ENCODE results near the gene DNAJA3.

DNAJA3 gene

DNA sequence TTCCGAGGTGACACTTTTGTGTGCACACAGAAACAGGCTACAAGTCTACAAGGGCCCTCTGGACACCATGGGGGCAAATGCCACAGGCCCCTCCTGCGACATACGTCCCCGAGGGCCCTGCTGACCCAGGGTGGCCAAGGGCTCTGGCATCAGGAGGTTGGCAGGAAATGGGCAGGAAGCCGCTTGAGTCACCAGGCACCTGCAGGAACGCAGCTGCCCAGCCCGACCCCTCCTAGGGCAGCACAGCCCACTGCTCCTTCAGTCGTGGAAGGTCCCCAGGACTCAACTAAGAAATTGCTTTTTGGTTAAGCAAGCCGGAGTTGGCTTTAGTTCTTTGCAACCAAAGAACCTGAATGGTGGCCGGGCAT is 17.4 kb upstream of the DNAJA3 start:
- no peak for DNase-seq

DNA sequence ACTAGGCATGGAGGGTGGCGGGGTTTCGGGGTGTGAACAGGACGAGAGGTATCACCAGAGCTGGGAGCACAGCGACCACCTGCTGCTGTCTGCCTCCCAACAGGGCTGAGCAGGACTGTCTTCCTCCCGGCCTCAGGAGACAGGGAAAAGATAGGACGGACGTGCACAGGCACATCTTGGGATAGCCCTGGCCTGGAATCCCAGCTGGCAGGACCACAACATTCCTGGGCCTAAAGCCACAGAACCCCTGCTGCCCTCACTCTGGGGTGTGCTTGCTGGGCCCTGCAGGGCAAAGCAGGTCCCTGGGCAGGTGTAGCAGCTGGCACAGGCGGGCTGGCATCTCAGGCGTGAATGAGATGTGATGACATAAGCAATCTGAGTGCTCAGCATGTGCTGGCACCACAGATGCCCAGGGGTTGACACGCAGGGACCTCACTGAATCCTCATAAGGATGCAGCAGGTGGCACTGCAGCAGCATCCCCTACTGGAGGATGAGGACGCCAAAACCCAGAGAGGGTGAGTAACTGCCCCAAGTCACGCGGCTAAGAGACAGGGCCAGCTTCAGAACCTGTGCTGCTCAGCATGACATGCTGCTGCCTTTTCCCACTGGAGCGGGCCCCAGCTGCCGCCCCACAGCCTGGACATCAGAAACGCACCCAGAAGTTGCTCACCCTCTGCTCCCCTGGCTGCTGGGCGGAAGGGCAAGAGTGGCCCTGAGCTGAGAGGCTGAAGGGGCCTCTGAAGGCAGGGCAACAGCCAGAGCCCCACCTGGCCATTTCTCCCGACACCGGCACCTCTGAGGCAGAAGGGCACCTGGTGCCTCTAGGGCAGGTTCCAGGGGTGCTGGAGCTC is 16.4 kb upstream of the DNAJA3 start:
- DNase-seq, result no peak

DNA sequence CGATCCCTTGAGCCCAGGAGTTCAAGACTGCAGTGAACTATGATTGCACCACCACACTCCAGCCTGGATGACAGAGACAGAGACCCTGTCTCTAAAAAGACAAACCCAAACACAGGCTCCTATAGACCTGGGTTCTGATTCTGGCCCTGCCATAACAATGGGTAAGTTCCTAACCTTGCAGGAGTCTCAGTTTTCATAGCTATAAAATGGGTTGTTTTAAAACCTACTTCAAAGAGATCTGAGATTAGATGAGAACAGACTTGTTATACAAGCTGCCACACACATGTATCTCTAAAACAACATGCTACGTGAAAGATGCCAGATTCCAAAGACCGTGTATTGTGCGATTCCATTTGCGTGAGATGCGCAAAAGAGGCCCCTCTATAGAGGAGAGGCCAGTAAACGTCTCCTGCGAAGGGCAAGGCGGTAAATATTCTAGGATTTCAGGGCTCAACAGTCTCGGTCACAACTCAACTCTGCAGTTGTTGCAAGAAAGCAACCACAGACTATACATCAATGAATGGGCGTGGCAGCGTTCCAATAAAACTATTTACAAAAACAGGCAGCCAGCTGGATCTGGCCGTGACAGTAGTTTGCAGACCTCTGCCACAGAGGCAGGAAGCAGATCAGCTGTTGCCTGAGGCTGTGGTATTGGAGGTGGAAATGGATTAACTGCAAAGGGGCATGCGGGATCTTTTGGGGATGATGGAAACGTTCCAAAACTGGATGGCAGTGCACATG is 15.2 kb upstream of the DNAJA3 start:
- no peak for DNase-seq

DNA sequence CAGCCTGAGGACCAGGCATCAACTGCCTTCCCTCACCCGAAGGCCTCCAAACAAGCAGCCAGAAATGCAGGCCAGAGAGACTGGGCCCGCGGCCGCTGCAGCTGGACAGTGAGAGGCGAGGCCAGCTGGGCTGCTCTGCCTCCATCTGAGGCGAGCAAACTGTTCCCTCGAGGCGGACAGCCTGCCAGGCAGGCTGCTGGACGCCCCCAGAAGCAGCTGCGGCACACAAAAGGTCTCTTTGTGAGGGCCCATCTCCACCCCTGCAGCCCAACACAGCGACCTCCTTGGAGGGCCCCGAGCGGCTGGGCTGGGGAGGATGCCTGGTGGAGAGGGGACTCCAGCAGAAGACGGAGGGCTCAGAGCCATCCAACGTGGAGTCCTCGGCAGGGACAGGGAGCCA is 14.0 kb upstream of the DNAJA3 start:
- DNase-seq, result no peak

DNA sequence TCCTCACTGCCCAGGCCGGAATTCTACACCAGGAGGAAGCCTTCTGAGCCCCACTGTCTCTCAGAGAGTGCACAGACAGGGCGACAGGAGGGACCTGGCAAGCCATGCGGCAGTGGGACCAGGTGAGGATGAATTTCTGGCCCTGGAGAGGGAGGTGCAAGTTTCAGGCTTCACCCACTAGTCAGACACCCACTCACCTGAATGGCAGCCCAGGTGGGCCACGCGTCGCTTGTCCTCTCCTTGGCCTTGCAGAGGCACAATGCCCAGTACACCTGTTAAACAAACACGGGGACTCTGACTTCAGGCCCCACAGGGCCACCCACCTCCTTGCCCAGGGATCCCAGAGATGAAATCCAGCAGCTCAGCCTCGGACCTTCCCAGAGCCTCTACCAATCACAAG is 13.5 kb upstream of the DNAJA3 start:
- no peak for DNase-seq

DNA sequence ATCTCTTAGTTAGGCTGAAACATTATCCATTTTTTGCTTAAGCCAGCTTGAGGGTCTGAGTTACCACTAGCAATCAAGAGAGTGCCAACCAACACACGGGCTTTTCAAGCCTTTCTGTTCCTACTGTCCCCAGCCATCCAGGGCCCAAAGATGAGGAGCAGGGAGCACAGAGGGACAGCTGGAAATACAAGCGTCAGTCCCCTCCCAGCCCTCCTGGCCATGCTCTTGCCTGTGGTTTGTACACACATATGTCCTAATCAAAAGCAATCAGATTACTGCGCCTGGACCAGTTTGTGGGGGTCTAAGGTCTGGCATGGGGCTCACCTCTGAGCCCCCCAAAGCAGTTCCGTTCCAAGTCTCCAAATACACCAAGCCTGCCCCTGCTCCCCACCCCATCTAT is 12.8 kb upstream of the DNAJA3 start:
- no peak for DNase-seq

DNA sequence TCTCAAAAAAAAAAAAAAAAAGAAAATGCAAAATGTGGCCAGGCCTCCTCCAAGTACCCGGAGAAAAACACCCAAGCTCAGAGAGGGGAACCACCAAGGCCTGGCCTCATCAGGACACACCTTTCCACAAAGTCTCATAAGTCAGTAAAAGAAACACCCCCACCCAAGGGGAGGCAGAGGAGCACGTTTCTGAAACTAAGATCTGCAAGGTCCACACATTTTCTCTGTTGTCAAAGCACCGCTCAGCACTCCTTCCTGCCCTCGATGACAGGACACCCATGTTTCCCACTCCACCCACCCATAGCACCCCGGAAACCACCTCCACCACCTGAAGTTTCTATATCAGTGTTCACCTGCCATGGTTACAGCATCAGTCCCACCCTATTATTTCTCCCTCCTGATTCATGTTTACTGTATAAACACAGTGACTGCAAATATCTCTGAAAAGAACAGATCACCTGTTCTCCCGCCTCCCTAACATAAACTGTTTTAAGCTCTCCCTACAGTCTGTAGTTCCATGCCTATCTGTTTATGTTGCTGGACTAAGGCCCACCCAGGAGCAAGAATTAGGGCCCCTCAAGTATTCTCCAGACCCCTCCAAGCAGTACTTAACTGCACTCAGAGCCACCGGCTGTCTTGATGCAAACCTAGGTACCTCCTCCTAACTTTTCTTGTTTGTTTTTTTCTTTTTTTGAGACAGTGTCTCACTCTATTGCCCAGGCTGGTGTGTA is 11.3 kb upstream of the DNAJA3 start:
- DNase-seq, result no peak

DNA sequence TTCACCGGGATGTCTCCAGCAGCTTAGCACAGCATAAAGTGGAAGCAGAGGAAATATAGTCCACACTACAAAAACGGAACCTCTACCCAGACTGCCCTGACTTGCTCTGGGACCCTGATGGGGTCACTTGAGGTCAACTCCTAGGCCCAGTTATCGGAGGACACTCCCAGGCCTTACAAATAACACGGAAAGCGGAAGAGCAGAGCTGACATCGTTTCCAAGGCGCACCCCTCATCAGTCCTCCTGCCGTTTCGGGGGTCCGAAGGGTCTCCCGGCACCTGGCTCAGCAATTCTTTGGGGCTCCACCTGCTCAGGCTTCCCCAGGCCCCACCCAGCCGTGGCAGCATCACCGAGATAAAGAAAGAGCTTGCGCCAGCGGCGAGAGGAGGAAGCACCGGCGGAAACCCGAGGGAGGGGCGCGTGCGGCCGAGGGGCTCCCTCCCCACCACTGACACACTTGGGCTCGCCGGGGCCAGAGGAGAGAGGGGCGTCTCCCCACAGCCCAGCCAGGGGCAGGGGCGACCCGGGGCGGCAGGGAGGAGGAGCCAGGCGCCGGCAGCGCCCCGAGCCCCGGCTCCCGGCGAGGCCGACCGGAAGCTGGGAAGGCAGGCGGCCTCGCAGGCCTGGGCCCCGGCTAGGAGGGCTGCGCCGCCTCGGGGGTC is 10.0 kb upstream of the DNAJA3 start:
- peak; percentile 78 for DNase-seq

DNA sequence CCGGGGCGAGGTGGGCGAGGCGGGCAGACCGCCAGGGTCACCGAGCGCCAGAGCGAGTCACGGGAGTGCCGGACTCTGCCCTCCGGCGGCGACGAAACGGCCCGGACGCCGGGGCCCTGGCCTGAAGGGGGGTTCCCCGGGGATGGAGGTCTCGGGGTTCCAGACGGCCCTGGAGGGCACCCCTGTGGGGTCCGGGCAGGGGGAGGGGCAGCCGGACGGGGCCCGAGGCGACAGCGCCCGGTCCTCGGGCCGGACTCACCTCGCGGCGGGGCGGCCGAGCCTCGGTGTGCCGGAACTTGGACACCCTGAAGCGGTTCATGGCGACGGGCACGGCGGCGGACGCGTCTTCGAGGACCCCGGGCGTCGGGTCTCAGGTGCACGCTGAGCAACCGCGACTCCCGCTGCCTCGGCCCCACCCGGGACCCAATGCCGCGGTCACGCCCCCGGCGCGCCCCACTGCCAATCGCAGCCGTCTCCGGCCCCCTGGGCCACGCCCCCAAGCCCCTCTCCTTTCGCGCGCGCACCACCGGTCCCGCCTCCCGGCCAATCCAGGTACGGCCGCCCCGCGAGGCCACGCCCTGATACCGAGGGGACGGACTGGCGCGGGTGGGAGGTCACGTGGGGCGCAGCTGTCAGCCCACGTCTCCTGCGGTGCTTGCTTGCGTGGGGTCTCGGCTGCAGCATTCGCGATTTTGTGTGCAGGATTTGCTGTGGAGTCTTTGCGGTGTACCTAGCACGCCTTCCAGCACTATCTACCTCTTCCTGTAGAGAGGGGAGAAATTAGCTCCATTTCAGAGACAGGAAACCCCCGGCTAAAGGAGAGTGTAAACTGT is 9.3 kb upstream of the DNAJA3 start, which contains the start of gene CORO7:
Gene CORO7 (minus strand): TSS at position 397 of the 833 bp plus-strand sequence. CDS start 78 bp downstream, at position 319.
- DNase-seq, result peak; percentile 84

DNA sequence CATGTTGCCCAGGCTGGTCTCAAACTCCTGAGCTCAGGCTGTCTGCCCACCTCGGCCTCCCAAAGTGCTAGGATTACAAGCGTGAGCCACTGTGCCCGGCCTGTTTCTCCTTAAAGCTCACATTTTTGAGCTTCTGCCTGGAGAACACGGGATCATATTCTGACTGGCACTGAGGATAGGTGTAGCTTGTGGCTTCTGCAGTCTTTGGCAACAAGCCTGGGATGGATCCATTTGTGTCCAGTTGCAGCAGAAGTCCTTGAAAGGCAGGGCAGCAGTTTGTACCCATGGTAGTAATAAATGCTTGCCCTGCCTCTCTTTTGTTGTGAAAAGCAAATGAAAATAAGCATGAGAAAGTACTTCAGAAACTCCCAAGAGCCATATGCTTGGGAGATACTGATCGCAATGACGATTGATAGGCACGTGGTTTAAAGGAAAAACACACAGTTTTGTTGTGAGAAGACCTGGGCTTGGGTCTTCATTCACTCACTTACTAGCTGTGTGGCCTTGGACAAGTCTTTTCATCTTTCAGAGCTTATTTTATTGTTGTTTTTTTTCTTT is 6.2 kb upstream of the DNAJA3 start:
- no peak for DNase-seq

DNA sequence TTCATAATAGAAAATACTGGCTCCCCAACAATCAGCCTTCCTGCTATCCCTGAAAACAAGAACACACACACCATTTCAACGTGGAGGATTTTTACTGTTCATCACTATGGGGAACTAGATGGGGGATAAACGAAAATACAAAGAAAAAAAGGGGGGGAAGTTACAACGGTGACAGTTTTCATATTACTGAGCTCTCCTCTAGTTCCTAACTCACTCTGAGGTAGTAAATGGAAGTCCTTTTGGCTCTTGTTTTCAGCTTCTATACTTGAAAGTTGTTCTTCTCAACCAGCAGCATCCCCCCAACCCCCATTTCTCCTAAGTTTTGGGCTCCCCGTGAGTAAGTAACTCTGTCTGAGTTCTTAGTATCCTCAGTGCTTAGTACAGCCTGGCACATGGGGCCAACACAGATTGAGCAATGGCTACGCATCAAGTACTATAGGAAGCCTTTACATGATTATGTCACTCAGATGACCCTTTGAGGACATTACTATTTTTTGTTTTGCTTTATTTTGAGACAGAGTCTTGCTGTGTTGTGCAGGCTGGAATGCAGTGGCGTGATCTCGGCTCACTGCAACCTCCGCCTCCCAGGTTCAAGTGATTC is 5.1 kb upstream of the DNAJA3 start:
- DNase-seq, result no peak

DNA sequence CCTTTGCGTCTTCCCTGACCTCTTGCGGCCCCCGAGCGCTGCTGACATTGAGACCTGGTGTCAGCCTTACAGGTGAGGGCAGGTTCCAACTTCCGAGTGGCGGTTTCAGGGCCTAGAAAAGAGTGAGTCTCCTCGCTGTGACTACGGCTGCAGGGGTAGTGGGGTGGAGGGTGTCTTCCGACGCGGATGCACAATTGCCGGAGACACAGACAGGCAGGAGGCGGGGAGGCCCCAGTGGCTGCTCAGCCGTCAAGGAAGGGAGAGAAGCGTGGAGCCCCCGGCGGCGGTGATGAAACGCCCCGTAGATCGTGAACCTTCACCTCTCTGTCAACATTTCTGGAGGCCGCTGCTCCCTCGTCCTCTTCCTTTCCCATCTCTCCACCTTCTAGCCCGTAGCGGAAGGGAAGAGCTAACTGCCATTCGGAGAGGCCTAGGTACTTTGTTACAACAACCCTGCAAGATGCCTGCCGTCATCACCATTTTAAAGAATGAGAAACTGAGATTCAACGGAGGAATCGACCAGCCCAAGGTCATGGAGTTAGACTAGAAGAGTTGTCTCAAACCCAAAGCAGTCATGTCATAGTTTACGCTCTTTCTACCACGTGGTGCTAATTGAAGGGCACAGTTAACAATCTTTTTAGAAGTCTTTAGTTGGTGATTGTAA is 485 bp downstream of the DNAJA3 start:
- DNase-seq, result no peak

DNA sequence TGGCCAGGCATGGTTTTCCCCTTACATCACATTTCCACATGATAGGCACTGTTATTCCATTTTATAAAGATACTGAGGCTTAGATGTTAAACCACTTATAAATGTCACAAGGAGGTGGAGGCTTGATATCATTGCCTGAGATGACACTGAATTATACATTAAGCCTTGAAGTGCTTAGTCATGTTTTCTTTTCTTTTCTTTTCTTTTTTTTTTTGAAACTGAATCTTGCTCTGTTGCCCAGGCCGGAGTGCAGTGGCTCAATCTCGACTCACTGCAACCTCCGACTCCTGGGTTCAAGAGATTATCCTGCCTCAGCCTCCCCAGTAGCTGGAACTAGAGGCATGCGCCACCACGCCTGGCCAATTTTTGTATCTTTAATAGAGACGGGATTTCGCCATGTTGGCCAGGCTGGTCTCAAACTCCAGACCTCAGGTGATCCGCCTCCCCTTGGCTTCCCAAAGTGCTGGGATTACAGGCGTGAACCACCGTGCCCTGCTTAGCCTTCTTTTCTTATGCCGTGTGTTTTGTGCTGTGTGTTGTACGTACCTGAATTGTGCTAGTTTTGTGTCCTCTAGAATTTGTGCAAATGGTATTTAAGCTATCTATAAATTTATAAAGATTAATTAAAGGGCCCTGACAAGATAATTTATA is 1.2 kb downstream of the DNAJA3 start:
- DNase-seq, result no peak

DNA sequence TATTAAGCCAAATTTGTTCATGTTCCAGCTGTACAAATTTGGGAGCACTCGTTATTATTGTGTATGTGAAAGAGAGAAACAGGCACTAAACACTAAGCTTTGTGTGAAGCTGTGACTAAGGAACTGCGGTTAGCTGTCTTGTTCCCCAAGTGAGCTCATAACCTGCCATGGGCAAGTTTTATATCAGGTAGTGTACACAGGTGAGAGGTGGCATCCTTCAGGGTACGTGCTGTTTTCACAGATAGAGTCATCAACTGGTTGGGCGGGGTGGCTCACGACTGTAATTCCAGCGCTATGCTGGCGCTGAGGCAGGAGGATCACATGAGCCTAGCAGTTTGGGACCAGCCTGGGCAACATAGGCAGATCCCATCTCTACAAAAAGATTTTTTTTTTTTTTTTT is 2.8 kb downstream of the DNAJA3 start:
- no peak for DNase-seq

DNA sequence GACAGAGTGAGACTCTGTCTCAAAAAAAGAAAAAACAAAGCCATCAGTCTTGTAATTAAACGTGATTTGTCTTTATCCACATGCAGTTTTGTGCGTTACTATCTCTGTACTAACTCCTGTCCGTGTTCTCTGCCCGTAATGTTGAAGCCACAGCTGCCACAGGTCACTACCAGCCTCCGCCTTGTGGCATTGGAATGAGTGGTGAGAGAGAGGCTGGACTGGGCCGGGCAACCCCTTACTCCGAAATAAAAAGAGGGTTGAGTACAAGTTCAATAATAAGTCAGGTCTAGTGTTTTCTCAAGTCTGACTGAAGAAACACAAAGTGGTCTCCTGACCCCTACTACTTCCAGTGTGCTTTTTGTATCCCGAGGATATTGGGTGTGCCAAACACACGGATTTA is 5.4 kb downstream of the DNAJA3 start:
- DNase-seq, result no peak

DNA sequence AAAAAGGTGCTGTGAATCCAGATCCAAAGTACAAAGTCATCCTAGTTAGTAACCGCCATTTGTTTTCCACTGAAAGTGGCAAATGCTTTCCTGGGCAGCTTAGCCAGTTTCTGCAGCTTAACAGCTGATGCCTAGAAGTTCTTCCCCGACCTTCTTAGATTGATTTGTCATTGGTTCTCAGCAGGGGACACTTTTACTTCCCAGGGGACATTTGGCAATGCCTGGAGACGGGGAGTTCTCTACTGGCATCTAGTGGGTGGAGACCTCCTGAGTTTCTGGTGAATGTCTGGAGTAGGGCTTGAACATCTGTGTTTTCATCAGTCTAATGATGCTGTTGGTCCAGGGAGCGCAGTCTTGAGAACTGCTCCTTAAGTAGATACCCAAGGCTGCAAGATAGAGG is 7.6 kb downstream of the DNAJA3 start:
- DNase-seq, result no peak

DNA sequence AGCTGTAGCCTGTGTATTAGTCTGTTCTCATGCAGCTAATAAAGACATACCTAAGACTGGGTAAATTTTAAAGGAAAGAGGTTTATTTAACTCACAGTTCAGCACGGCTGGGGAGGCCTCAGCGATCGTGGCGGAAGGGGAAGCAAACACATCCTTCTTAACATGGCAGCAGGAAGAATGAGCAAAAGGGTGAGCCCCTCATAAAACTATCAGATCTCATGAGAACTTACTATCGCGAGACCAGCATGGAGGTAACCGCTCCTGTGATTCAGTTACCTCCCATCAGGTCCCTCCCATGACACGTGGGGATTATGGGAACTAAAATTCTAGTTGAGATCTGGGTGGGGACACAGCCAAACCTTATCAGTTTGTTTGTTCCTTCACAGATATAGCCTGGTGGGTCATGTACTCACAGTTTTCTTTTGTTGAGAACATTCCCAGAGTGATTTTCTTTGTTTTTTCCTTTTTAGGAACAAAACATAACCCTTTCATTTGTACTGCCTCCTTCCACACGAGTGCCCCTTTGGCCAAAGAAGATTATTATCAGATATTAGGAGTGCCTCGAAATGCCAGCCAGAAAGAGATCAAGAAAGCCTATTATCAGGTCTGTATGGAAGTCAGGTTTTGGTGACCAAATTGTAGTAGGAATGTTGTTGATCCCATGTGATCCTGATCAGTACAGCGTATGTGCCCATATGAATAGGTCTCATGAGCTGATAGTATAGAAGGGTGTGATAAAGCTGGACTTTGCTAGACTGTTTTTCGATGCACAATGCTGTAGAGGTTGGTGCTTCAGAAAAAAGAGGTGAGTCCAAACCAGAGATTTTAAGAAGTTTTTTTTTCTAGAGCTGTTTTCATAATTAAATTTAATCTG is 8.5 kb downstream of the DNAJA3 start:
- no peak for DNase-seq

DNA sequence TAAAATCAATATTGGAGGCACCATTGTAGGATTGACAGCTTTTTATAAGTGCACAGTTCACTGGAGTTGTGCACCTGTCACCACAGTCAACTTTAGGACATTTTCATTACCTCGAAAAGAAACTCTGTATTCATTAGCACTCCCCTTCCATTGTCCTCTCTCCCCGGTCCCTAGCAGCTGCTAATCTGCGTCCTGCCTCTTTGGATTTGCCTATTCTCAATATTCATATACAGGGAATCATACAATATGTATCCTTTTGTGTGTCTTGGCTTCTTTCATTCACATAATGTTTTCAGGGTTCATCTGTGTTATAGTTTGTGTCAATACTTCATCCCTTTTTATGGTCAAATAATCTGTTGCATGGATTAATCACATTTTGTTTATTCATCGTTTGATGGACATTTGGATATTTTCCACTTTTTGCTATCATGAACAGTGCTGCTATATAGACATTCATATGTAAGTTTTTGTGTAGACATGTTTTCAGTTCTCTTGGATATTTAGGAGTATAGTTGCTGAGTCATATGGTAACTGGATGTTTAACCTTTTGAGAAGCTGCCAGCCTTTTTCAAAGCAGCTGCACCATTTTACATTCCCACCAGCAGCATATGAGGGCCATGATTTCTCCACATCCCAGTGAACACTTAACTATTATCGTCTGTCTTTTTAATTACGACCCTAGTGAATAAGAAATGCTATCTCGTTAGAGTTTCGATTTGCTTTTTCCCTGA is 9.8 kb downstream of the DNAJA3 start:
- no peak for DNase-seq

DNA sequence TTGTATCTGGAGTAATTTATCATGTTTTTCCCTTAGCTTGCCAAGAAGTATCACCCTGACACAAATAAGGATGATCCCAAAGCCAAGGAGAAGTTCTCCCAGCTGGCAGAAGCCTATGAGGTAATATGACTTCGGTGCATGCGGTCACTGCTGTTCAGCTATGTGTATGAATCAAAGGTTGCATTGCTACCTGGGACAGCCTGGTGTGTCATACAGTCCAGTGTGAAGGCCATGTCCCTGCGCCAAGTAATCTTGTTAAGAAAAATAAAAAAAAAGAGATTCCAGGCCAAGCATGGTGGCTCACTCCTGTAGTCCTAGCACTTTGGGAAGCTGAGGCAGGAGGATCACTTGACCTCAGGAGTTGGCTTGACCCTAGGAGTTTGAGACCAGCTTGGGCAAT is 11.7 kb downstream of the DNAJA3 start:
- DNase-seq, result no peak

Measured in KG1 (cell line).